HG02763 (cell line): ENCODE data around the gene MARK3.

ENCODE experiments used
- ATAC-seq: cut with Tn5 transposase; IDR thresholded peaks from one replicate; pipeline ENCODE4 v1.9.1; 2021; ENCODE audit warnings: mild to moderate bottlenecking, moderate library complexity; ENCODE audit not compliant: unreplicated experiment

The MARK3 gene

GRCh38 chr14:103485504-103485903, 100.3 kb downstream of the MARK3 start:
- ATAC-seq = no peak

GRCh38 chr14:103488071-103488470, 102.9 kb downstream of the MARK3 start:
- ATAC-seq = no peak

GRCh38 chr14:103488960-103489359, 103.7 kb downstream of the MARK3 start:
- ATAC-seq = no peak

- no peak for ATAC-seq
Measured at GRCh38 chr14:103489621-103490020, 104.4 kb downstream of the MARK3 start.

GRCh38 chr14:103491691-103492090, 106.5 kb downstream of the MARK3 start:
- no peak for ATAC-seq

GRCh38 chr14:103492156-103492925, 107.1 kb downstream of the MARK3 start:
- no peak for ATAC-seq

GRCh38 chr14:103495854-103496253, 110.6 kb downstream of the MARK3 start:
- no peak for ATAC-seq

GRCh38 chr14:103496776-103497175, 111.6 kb downstream of the MARK3 start:
- no peak for ATAC-seq

- no peak for ATAC-seq
Measured at GRCh38 chr14:103499709-103500108, 114.5 kb downstream of the MARK3 start.

- no peak for ATAC-seq
Measured at GRCh38 chr14:103500148-103500990, 115.2 kb downstream of the MARK3 start.

- ATAC-seq = no peak
Measured at GRCh38 chr14:103501041-103501870, 116.0 kb downstream of the MARK3 start.

- ATAC-seq = no peak
Measured at GRCh38 chr14:103501921-103502669, 116.9 kb downstream of the MARK3 start.

GRCh38 chr14:103502877-103503276, 117.7 kb downstream of the MARK3 start:
- ATAC-seq = no peak

GRCh38 chr14:103503296-103503695, 118.1 kb downstream of the MARK3 start:
- ATAC-seq = no peak

- ATAC-seq = no peak
Measured at GRCh38 chr14:103504991-103505565, 119.9 kb downstream of the MARK3 start.

GRCh38 chr14:103507751-103508150, 122.5 kb downstream of the MARK3 start:
- no peak for ATAC-seq

- ATAC-seq = no peak
Measured at GRCh38 chr14:103508521-103509329, 123.5 kb downstream of the MARK3 start.

- no peak for ATAC-seq
Measured at GRCh38 chr14:103509864-103510723, 124.9 kb downstream of the MARK3 start.
